GM19099 (cell line): ENCODE measurements around the gene HES1.

Source experiments
- POLR2A ChIP-seq: IDR thresholded peaks from 3 replicates; pipeline ENCODE4 v1.6.1; 2011; ENCODE audit warnings: low read depth; ENCODE audit not compliant: insufficient read length; ENCODE audit errors: extremely low read depth

Gene HES1

GRCh38 chr3:194185221-194185620 lies 49.3 kb downstream of the HES1 start:
- TF ChIP-seq POLR2A = no peak

GRCh38 chr3:194187233-194187944 lies 51.4 kb downstream of the HES1 start:
- TF ChIP-seq POLR2A = no peak
